Measurements from ENCODE around the gene PLEKHH2.

- TF ChIP-seq CTCF (IDR thresholded peaks at IDR 0.05) (no peak), POLR2A (IDR thresholded peaks at IDR 0.05) (no peak)
Measured at GRCh38 chr2:43736637-43737036, 99.6 kb downstream of the PLEKHH2 start.

Data from adrenal gland (tissue), 5 donors.